Heart left ventricle (tissue), 16 donors: ENCODE measurements around the gene SCAANT1. TPM values are rescaled to one million over a fixed set of nuclear protein-coding genes. Genes with fewer than 3 reads are reported as not detected.

Source experiments
- ATAC-seq, 4 donors: fragments of 200-7000 bp; cut with Tn5 transposase; one replicate each; pipeline ENCODE4 v1.9.1; 2020 to 2022; ENCODE audit warnings: moderate library complexity in 4 of 4, mild to moderate bottlenecking in 3 of 4, moderate number of reproducible peaks in 1 of 4
- DNase-seq, 5 donors: peaks; one replicate each; pipeline ENCODE4 v3.0.0-alpha.2; 2020
- H3K27ac ChIP-seq, 12 donors: fragments of 200-600 bp; sonication (generic) in 4 of 12; one replicate each; pipeline versions ENCODE4 v1.5.0 to v1.8.0; 2016 to 2022; ENCODE audit warnings: mild to moderate bottlenecking in 2 of 12
- H3K27me3 ChIP-seq, 9 donors: fragments of 200-600 bp; sonication (generic) in 2 of 9; one replicate each; pipeline versions ENCODE4 v1.5.1 to v1.8.0; 2016 to 2022; ENCODE audit warnings: mild to moderate bottlenecking in 3 of 9
- H3K36me3 ChIP-seq, 9 donors: fragments of 200-600 bp; sonication (generic) in 2 of 9; one replicate each; pipeline versions ENCODE4 v1.5.0 to v1.8.0; 2018 to 2022; ENCODE audit warnings: mild to moderate bottlenecking in 2 of 9
- H3K4me1 ChIP-seq, 12 donors: fragments of 200-600 bp; sonication (generic) in 4 of 12; one replicate each; pipeline versions ENCODE4 v1.5.0 to v1.8.0; 2016 to 2022; ENCODE audit warnings: mild to moderate bottlenecking in 3 of 12
- H3K4me3 ChIP-seq, 12 donors: fragments of 200-600 bp; sonication (generic) in 4 of 12; one replicate each; pipeline versions ENCODE4 v1.5.0 to v1.8.0; 2017 to 2022; ENCODE audit warnings: mild to moderate bottlenecking in 9 of 12, moderate library complexity in 4 of 12
- H3K9me3 ChIP-seq, 12 donors: fragments of 200-600 bp; sonication (generic) in 4 of 12; one replicate each; pipeline versions ENCODE4 v1.5.0 to v1.8.0; 2016 to 2022; ENCODE audit warnings: mild to moderate bottlenecking in 1 of 12
- POLR2A ChIP-seq, 2 donors: fragments of 450-650 bp; IDR thresholded peaks; one replicate each; pipeline ENCODE4 v1.6.1; 2017; ENCODE audit warnings: antibody characterized with exemption in 2 of 2, mild to moderate bottlenecking in 2 of 2, moderate library complexity in 2 of 2
- WGBS, 4 donors: extraction: QIAGEN DNeasy Blood & Tissue Kit in 2 of 4; methylation state at CpG; one replicate each; pipeline versions ENCODE4 v1.1.5 to v1.1.7; 2013 to 2018; 5-methylcytosine and 5-hydroxymethylcytosine counted together
- intact Hi-C, 10 donors: fragments of 100-400 bp; cut with DNase I; formaldehyde crosslinking; loops; one replicate each; pipeline versions ENCODE4 v1.11.1 to v1.14.2; 2022
- polyA plus RNA-seq, 2 donors: library from polyadenylated mRNA; stranded (reverse); fragments of 200-250 nt; gene quantifications; one replicate each; pipeline ENCODE4 v1.2.3, GENCODE V29; 2013
- total RNA-seq, 9 donors: library from RNA; depleted of rRNA in 2 of 9; stranded (reverse); fragments of >200 nt in 2 of 9; fragmentation: NEBNext Ultra II Directional in 3 of 9; extraction: Animal tissue kit (Norgen Biotek cat#: 25700) in 3 of 9; gene quantifications; one replicate each; pipeline versions ENCODE4 v1.1.0 to v1.2.4, GENCODE V29; 2016 to 2023
- TF ChIP-seq, protein P1 (sequence below), 12 donors: fragments of 200-600 bp; sonication (generic) in 4 of 12; IDR thresholded peaks; one replicate each; pipeline versions ENCODE4 v1.5.0 to v1.8.0; 2018 to 2022; ENCODE audit warnings: antibody characterized with exemption in 12 of 12, mild to moderate bottlenecking in 5 of 12
- donor health status: ischemic (EF 13 %, LVEDD 7.1; RV severe dilation, severe dysfunction).
- donor health status: healthy with polysubstance abuse.
- donor health status: DM: no; HTN: yes; CAD: no.
- donor health status: DM: no; HTN: no; CAD: no.
- donor health status: ischemic (EF 25% LVEDD 6.9; RV normal size, moderate dysfunction).
- donor health status: ischemic (EF 25% LVEDD 5.7; RV mildly dilated, moderate dysfunction).
- donor health status: healthy.
- donor health status: DM: yes; HTN: yes; CAD: no.
- donor health status: ischemic (EF 35%, LVEDD 5.7; RV mildly dilated, moderate dysfunction).
- donor health status: nonischemic (EF 11% LVEDD 7.7; RV severe dilation, severe dysfunction).
- donor health status: DM: yes; HTN: yes; CAD: no.
- donor health status: PGD.
- donor health status: ischemic (EF 29% LVEDD 5.4; RV normal size, mild dysfunction).
- donor health status: nonischemic (EF 23%, LVEDD 6.1; RV moderate dilation, normal function).

SCAANT1 gene
- total and polyA plus RNA-seq, 11 donors, result not detected

- ATAC-seq (peak; percentile 5 to 60 (median 45)), DNase-seq (peak; percentile 41 to 70 (median 53))
- WGBS, 4 donors, result 0 to 1% (median 1%) methylated on average over 17 to 93 of the region's 93 CpGs
- peak overlapping the region; percentile 89 to 99 (median 96) for H3K4me3 ChIP-seq
- TF ChIP-seq, protein P1, sequence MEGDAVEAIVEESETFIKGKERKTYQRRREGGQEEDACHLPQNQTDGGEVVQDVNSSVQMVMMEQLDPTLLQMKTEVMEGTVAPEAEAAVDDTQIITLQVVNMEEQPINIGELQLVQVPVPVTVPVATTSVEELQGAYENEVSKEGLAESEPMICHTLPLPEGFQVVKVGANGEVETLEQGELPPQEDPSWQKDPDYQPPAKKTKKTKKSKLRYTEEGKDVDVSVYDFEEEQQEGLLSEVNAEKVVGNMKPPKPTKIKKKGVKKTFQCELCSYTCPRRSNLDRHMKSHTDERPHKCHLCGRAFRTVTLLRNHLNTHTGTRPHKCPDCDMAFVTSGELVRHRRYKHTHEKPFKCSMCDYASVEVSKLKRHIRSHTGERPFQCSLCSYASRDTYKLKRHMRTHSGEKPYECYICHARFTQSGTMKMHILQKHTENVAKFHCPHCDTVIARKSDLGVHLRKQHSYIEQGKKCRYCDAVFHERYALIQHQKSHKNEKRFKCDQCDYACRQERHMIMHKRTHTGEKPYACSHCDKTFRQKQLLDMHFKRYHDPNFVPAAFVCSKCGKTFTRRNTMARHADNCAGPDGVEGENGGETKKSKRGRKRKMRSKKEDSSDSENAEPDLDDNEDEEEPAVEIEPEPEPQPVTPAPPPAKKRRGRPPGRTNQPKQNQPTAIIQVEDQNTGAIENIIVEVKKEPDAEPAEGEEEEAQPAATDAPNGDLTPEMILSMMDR (IDR thresholded peaks at IDR 0.05), result no peak
- peak in 1 of 2 donors; percentile 19 for TF ChIP-seq POLR2A (IDR thresholded peaks at IDR 0.05)
- H3K27me3 ChIP-seq, result no peaks in the 10 kb centered on the region
- H3K9me3 ChIP-seq, result no peaks in the 10 kb centered on the region
- H3K27ac ChIP-seq, result peak overlapping the region; percentile 19 to 95 (median 88)
- peaks cover 0 to 7% (median 0%) of the 10 kb centered on the region in 9 donors for H3K36me3 ChIP-seq
- intact Hi-C loops, result loop anchor here in 7 of 10 donors (2.0 to 10.0 kb wide), 4 partner anchors 47 to 131 kb away; partner anchors contain the start of gene SCAANT1 (in 4 of the 7)
- peaks cover 3 to 22% (median 15%) of the 10 kb centered on the region in 12 donors for H3K4me1 ChIP-seq
Measured at GRCh38 chr3:63864008-63864964, 47.9 kb downstream of the SCAANT1 start.

DNA sequence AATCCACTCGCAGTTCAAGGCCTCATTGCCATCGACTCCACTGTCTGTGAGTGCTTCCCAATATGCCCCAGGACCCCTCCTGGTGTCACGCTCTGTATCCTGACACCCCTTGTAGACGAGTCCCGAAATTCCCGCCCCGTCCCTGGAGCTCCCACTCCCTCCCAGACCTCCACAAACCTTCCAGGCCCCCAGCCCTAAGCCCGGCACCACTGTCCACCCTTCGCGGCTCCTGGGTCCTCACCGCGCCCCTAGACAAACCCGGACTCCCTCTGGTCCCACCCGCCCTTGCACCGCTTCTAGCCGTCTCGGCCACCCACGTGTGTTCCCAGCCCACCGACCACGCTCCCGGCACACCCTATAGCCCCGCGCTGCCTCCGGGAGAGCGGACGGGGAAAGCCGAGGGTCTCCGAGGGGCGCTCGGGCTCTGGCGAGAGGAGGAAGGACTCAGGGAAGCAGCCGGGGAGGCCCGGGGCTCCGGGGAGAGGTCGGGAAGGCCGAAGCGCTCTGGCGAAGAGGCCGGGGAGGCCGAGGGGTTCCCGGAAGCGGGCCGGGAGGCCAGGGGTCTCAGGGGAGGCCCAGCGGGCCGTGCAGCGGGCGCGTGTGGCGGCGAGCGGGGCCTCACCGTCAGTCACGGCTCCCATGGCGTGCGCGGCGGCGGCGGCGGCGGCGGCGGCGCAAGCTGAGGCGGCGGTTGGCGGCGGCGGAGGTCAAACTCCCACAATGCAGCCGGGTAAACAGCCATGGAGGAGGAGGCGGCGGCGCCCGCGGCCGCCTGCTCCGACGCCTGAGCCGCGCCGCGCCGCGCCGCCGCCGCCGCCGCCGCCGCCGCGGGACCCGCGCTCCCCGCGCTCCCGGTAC, 48.8 kb downstream of the SCAANT1 start, which contains the start of the genes ATXN7 and THOC7:
ATXN7 (plus strand) TSS at position 718 of the 858 bp plus-strand sequence. CDS start 48,732 bp downstream, outside the sequence.
THOC7 (minus strand) TSS at position 656 of the 858 bp plus-strand sequence; CDS start at position 641, 15 bp downstream.
- no peaks in the 10 kb centered on the region for H3K9me3 ChIP-seq
- peaks cover 3 to 22% (median 15%) of the 10 kb centered on the region in 12 donors for H3K4me1 ChIP-seq
- WGBS, 4 donors, result 0 to 1% (median 1%) methylated on average over 36 to 98 of the region's 98 CpGs
- DNase-seq (peak; percentile 72 to 87 (median 78)), ATAC-seq (peak; percentile 45 to 90 (median 84))
- TF ChIP-seq, protein P1 (IDR thresholded peaks at IDR 0.05), result no peak
- no peak for TF ChIP-seq POLR2A (IDR thresholded peaks at IDR 0.05)
- intact Hi-C loops, result loop anchor here in 8 of 10 donors (2.0 to 10.0 kb wide), 5 partner anchors 47 to 131 kb away; partner anchors contain the start of gene SCAANT1 (in 5 of the 8)
- H3K4me3 ChIP-seq, result peak within 1 kb of the TSS; percentile 90 to 99 (median 98)
- H3K27me3 ChIP-seq, result no peaks in the 10 kb centered on the region
- H3K36me3 ChIP-seq, result peaks cover 0 to 7% (median 0%) of the 10 kb centered on the region in 9 donors
- peak within 1 kb of the TSS; percentile 79 to 96 (median 92) for H3K27ac ChIP-seq

GRCh38 chr3:63862804-63863149, 49.4 kb downstream of the SCAANT1 start:
- Histone ChIP-seq H3K4me3 (peak overlapping the region; percentile 61 to 99 (median 96)), H3K27ac (peak overlapping the region in 10 of 12 donors; percentile 87 to 96 (median 92)), H3K36me3 (peaks cover 0 to 7% (median 0%) of the 10 kb centered on the region in 9 donors), H3K27me3 (no peaks in the 10 kb centered on the region), H3K9me3 (no peaks in the 10 kb centered on the region), H3K4me1 (peaks cover 3 to 22% (median 15%) of the 10 kb centered on the region in 12 donors)
- no peak for DNase-seq
- ATAC-seq, result peak in 1 of 4 donors; percentile 10
- intact Hi-C loops, result loop anchor here in 7 of 10 donors (2.0 to 10.0 kb wide), 4 partner anchors 50 to 132 kb away; partner anchors contain the start of gene SCAANT1 (in 5 of the 7)
- 26 to 32% (median 28%) methylated on average over 5 of the region's 5 CpGs for WGBS, 4 donors
- no peak for TF ChIP-seq POLR2A (IDR thresholded peaks at IDR 0.05)

Other genes starting within 250 kb of the SCAANT1 start
- gene C3orf49, start 93.1 kb downstream of the SCAANT1 start, total RNA-seq, result not detected
- not detected for gene C3orf49, start 93.1 kb downstream of the SCAANT1 start, polyA plus RNA-seq
- 10 to 100 TPM; 63.6 to 97.0 (median 77.4) TPM for gene THOC7, start 48.6 kb downstream of the SCAANT1 start, total RNA-seq
- 100 to 1,000 TPM in 1 of 2 donors, 10 to 100 TPM in 1; 76.4 to 171 TPM for gene THOC7, start 48.6 kb downstream of the SCAANT1 start, polyA plus RNA-seq
- 10 to 100 TPM in 7 of 9 donors, 1 to 10 TPM in 2; 9.6 to 31.4 (median 21.2) TPM for gene ATXN7, start 48.5 kb downstream of the SCAANT1 start, total RNA-seq
- gene ATXN7, start 48.5 kb downstream of the SCAANT1 start, polyA plus RNA-seq, result 1 to 10 TPM; 4.5 to 5.0 TPM
- gene PSMD6, start 111.1 kb upstream of the SCAANT1 start, total RNA-seq, result 10 to 100 TPM; 69.1 to 91.1 (median 82.5) TPM
- 100 to 1,000 TPM in 1 of 2 donors, 10 to 100 TPM in 1; 60.1 to 128 TPM for gene PSMD6, start 111.1 kb upstream of the SCAANT1 start, polyA plus RNA-seq